Transverse colon (tissue), 4 donors: ENCODE results near the gene LCMT1.

Source experiments
- POLR2AphosphoS5 ChIP-seq, 3 donors: sonication (generic); formaldehyde crosslinking; IDR thresholded peaks; one replicate each; pipeline ENCODE4 v1.6.1; 2016; ENCODE audit warnings: antibody characterized with exemption in 3 of 3
- TF ChIP-seq, protein P1 (sequence below), 5 experiments: fragments of 200-600 bp in 3 of 5; fragments of 450-650 bp in 2 of 5; sonication (generic) in 3 of 5; IDR thresholded peaks; 1 replicate in 2 of 5; 2 replicates in 3 of 5; pipeline ENCODE4 v1.5.1; 2016 to 2017; ENCODE audit warnings: antibody characterized with exemption in 5 of 5, inconsistent platforms in 3 of 5, mild to moderate bottlenecking in 2 of 5, moderate library complexity in 1 of 5

DNA sequence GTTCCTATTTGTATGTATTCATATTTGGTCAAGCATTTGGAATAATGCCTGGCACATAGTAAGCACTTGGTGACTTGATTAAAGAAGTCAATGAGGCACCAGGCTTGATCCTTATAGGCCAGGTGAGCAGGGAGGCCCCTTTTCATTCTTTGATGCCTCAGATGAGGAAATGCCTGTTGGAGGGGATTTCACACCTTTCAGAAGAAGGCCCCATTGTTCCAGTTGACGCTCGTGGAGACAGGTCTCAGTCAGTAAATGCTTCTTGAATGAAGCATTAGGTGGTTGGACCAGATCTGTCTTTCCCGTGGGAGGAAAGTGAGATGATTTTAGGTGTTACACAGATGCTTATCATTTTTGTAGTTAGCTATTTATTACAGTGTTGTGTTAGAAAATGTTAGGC, 13.0 kb downstream of the LCMT1 start:
- TF ChIP-seq, protein P1, sequence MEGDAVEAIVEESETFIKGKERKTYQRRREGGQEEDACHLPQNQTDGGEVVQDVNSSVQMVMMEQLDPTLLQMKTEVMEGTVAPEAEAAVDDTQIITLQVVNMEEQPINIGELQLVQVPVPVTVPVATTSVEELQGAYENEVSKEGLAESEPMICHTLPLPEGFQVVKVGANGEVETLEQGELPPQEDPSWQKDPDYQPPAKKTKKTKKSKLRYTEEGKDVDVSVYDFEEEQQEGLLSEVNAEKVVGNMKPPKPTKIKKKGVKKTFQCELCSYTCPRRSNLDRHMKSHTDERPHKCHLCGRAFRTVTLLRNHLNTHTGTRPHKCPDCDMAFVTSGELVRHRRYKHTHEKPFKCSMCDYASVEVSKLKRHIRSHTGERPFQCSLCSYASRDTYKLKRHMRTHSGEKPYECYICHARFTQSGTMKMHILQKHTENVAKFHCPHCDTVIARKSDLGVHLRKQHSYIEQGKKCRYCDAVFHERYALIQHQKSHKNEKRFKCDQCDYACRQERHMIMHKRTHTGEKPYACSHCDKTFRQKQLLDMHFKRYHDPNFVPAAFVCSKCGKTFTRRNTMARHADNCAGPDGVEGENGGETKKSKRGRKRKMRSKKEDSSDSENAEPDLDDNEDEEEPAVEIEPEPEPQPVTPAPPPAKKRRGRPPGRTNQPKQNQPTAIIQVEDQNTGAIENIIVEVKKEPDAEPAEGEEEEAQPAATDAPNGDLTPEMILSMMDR (IDR thresholded peaks at IDR 0.05): no peak
- no peak for TF ChIP-seq POLR2AphosphoS5 (IDR thresholded peaks at IDR 0.05)
